NK-92 (cell line): ENCODE results near the gene GRP.
"Not testable (repeated sequence)": the region's sequence is repeated elsewhere in the genome, so short reads cannot be mapped to it uniquely, and the experiment has no call there.

ENCODE experiments used
- DNase-seq: peaks from one replicate; lab custom pipeline; 2025; ENCODE audit not compliant: unreplicated experiment; lab: John Stamatoyannopoulos, UW

GRP gene

DNA sequence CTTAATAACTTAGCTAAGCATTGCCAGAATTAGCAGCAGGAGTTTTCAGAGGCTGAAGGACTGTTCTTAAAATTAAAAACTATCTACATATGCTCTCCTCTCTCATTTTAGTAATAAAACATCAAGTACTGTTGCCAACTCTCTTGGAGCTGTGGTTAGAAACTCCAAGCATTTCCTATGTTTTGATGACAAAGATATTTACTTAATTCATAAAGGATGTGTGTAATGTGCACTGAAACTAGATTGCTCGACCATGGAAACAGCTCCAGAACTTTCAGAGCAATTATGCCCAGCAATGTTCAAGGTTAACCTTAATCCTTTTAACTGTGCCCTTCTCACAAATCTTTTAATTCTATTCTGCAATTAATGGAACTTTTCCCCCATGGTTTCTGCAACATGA lies 8.4 kb downstream of the GRP start:
- DNase-seq, result no peak

DNA sequence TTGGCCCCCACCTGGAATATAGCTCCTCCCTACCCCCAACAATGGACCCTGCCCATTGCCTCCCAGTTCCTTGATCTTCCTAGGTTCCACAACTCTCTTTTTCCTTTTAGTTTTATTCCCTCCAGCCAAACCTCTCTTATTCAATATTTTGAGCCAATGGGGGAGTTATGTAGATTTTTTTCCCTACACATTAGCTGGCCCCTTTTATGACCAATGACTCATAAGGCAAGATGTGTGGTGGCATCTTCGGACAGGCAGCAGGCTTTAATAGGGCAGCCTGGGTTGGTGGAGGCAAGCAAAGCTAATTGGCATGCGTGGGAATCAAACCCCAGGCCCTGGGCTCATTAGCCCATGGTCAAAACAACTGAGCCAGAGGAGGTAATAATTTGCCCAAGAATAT lies 9.2 kb downstream of the GRP start:
- no peak for DNase-seq

DNA sequence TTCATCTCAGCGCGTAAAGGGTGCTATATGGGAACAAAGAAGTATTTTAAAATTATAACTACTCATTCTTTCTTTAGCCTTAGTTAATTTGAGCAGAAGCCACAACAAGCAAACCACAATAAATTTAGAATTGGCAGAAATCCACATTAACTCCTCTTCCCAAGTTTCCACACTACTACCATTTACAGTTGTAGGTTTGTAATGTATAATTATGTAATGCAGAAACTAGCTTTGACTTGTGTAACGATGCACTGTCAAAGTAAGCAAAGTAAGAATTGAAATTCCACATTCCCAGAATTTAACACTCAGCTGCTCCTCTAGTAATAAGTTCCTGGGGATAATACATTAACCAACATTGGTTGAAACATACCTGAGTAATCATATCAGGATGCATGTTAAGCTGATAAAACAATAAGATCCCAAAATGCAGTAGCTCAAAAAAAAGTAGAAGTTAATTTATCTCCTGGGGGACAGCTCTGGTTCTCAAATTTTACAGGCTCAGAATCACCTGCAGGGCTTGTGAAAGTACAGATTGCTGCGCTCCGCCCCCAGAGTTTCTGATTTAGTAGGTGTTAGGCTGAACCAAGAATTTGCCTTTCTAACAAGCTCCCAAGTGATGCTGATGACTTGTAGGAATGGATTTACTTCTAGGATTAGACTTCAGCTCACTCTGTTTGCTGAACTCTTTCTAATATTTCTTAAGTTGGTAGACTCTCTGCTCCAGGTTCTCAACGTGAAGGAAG lies 9.9 kb downstream of the GRP start:
- DNase-seq, result no peak

DNA sequence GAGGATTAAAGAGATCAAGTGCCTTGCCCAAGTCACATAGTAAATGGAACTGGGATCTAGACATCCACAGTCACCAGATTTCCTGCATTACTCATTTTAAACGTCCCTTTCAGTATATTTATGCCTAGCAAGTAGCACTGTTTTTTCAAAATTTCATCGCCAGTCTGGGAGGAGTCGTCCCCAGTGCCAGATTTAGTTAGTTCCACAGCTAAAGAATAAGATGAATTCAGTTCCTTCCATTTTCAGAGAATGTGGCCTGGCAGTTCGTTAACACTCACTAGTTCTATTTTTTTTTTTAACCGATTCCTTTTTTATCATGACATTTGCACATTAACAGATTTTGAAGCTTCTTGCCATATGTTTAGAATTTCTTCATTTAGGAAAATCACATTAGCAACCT lies 11.2 kb downstream of the GRP start:
- no peak for DNase-seq

DNA sequence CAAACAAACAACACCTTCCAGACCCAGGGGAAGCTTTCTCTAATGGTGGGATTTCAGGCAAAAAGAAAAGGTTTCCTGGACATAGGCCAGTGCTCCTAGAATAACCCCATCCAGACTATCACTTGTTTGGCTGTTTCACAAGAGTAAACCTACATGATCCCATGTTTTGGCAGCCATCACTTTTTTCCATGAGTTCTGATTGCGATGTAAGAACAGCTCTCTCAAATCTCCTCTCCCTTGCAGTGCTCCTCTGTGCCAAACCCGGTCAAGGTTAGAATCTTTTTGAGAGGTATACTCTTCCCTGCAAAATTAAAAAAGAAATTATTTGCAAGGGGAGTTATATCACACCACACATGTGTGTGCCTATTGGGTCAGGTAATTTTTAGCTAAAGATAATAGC lies 11.9 kb downstream of the GRP start:
- no peak for DNase-seq

DNA sequence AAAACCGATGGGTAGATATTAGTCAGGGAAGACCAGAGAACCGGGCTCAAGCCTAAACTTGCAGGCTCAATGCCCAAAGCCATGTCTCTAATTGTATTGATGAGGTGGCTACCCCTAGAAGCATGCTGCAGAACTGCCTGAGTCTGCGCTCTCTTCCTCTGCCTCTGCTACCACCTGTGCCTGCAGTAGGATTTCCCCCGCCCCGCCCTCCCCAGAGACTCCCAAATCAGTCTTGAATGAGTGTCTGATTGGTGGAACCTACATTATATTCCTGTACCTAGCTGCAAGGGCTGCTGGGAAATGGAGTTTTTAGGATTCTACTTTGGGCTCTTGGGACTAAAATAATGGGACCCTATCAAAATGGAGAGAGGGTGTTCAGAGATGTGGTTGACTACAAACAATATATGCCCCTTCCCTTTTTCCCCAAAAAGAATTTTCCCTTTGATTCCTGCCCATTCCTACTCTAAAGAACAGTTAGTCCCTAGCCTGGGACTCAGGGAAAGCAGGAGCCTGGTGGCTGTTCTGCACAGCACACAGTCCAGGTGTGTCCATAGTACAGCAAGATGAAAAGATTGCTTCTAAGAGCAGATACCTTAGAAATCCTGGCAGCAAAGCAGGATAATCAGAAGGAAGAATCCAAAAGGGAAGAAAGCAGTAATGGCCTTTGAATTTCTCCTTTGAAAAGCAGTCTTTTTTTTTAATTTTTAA lies 12.5 kb downstream of the GRP start:
- no peak for DNase-seq

DNA sequence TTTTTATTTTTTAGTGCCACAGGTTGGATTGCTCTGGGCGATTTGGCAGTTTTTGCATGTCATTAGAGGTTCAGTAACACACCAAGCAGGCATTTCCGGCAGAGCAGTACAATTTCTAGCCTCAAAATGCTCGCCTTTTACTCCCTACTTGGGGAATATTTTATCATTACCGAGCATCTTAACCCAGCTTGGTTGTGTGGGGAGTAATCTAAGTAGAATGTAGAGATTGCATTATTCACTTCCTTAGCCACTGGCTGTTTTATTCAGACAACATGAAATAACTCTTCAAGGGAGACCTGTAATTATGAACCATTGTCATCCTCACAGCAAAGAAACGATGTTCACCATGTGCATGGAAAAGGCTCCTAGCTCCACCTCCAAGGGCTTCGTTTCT lies 13.1 kb downstream of the GRP start:
- no peak for DNase-seq

DNA sequence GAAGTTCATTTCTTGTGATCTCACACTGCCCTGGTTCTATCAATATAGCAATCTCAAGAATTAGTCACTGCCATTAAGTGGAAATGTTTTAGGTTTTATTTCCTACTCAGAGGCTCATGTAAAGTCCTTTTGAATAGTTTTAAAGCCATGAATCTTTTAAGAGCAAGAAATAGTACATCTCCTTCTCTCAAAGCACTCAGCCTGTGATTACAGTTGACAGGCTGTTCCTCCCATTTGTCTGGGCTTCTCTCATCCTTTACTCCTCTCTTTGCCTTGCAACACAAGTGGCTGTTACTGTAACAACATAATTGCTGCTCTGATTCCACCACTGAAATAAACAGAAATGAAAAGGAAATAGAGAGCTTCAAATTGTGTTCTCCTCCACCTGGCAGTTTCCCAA lies 18.4 kb downstream of the GRP start:
- DNase-seq, result no peak

DNA sequence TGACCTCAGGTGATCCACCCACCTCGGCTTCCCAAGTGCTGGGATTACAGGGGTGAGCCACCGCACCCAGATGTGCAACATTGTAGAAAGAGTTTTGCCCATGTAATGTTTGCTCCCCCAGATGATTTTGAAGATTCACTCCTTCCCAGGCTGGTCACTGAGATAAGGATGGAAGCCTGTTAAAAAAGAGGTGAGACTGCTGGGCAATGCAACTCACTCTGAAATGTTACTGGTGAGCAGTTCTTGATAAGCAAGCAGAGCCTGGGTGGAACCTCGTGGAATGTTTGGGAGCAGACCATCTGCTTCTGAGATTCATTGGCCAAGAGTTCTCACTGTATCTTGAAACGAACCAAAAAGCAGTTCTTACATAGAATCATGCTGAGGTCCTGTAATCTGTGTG lies 19.7 kb downstream of the GRP start:
- no peak for DNase-seq

DNA sequence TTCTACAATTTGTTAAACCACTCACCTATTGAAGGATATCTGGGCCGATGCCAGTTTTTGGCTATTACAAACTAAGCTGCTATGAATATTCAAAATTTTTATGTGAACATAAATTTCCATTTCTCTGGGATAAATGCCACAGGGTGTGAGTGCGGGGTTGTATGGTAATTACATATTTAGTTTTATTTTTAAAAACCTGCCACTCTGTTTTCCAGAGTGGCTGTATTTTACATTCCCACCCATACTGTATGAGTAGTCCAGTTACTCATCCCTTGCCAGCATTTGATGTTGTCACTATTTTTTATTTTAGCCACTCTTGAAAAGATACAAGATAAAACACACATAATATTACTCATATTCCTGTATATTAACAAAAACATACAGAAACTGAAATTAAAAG lies 22.9 kb downstream of the GRP start:
- DNase-seq, result no peak

DNA sequence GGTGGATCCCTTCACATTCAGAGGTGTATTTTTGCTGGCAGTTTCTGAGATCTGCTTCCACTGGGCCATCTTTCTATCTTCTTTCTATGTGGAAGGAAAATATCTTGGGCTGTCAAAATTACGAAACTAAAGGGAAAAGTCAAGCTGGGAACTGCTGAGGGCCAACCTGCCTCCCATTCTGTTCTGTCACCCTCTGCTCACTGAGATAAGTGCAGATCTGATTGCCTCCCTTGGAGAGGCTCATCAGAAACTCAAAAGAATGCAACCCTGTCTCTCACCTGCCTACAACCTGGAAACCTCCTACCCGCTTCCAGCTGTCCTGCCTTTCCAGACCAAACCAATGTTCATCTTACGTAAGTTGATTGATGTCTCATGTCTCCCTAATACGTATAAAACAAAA lies 26.8 kb downstream of the GRP start:
- DNase-seq, result no peak

DNA sequence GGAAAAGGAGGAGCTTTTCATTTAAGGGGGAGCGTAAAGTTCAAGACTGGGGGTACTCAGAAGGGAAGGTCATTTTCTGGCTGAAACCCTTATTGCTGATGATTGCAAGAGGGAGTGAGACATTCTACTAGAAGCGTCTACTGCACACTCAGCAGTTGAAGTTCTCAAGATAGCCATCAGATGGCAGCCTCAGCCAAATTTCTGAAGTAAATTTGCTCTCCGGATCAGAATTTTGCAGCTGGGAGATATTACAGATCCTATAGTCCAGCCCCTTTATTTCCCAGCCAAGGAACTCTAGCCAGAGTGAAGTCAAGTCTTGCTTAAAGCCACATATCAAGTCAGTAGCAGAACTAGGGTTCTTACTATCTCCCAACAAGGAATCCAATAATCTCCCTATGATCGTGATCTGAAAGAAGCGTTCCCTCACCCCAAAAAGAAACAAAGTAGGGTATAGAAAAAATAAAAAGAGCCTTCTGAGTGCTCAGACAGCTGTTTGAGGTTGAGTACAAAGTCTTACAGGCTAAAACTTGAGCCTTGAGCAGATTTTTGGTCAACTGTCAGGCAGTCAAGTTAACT lies 29.3 kb downstream of the GRP start:
- no peak for DNase-seq

DNA sequence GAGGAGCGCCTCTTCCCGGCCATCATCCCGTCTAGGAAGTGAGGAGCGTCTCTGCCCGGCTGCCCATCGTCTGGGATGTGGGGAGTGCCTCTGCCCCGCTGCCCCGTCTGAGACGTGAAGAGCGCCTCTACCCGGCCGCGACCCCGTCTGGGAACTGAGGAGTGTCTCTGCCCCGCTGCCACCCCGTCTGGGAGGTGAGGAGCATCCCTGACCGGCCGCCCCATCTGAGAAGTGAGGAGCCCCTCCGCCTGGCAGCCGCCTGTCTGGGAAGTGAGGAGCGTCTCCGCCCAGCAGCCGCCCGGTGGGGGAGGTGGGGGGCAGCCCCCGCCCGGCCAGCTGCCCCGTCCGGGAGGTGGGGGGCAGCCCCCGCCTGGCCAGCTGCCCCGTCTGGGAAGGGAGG lies 35.5 kb downstream of the GRP start:
- not testable (repeated sequence) for DNase-seq

DNA sequence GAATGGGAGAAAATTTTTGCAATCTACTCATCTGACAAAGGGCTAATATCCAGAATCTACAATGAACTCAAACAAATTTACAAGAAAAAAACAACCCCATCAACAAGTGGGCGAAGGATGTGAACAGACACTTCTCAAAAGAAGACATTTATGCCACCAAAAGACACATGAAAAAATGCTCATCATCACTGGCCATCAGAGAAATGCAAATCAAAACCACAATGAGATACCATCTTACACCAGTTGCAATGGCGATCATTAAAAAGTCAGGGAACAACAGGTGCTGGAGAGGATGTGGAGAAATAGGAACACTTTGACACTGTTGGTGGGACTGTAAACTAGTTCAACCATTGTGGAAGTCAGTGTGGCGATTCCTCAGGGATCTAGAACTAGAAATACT lies 41.9 kb downstream of the GRP start:
- DNase-seq, result not testable (repeated sequence)

DNA sequence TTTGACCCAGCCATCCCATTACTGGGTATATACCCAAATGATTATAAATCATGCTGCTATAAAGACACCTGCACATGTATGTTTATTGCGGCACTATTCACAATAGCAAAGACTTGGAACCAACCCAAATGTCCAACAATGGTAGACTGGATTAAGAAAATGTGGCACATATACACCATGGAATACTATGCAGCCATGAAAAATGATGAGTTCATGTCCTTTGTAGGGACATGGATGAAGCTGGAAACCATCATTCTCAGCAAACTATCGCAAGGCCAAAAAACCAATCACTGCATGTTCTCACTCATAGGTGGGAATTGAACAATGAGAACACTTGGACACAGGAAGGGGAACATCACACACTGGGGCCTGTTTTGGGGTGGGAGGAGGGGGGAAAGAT lies 42.3 kb downstream of the GRP start:
- DNase-seq, result not testable (repeated sequence)

DNA sequence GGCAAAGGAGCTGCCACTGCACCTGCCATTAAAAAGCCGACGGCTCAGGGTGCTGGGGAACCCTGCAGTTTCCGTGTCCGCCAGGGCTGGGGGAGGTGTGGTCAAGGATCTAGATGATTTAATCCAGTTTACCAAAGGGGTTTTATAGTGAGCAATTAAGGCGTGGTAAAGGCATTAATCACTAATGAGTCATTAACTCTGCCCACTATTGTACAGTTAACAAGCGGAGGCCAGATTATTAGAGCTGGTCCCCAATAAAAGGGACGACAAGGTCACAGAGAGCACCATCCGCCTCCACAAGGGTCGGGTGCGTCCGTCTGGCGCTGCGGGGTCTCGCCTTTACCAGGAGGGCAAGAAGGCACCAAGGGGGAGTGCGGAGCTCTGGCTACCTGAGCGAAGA lies 43.7 kb downstream of the GRP start:
- DNase-seq, result no peak

DNA sequence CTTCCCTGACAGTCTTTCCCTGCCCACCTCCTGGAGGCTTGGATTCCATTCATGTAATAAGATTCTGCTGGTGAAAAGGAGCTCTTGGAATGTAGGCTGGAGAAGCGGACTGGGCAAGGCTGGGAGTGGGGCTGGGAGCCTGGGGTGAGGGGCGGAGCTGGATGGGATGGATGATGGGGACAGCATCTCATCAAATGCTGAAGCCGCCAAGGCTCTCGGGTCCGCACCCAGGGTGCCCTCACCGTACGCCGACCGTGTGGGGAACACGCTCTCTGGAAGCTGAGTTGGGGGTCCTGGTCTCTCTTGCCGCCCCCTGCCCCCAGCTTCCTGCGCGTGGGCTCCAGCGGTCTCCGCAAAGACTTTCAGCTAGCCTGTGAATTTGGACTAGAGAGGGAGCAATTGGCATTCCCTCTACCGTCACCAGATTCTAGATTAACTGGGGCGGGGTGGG lies 44.2 kb downstream of the GRP start:
- DNase-seq, result no peak

DNA sequence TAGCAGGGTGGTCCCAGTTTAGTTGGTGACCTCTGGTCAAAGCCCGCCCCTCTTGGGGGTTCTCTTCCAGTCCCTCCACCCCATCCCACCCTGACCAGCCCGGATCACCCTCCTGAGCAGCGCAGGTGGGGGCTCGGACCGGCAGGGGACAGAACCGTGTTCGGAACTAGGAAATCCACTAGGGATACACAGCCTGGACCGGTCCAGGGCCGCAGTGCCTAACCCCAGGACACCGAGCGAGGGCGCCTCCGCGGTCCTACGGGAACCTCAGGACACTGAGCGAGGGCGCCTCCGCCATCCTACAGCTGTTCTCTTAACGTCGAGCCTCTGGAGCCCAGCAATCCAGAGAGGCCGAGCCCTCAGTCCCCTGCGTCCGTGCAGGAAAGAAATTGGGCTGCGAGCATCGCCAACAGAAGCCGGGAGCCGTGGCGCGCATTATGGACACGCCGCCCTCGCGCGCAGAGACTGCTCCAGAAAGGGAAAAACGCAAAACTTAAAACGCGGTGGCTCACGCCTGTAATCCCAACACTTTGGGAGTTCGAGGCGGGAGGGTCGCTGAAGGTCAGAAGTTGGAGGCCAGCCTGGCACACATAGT lies 44.8 kb downstream of the GRP start:
- DNase-seq, result no peak

DNA sequence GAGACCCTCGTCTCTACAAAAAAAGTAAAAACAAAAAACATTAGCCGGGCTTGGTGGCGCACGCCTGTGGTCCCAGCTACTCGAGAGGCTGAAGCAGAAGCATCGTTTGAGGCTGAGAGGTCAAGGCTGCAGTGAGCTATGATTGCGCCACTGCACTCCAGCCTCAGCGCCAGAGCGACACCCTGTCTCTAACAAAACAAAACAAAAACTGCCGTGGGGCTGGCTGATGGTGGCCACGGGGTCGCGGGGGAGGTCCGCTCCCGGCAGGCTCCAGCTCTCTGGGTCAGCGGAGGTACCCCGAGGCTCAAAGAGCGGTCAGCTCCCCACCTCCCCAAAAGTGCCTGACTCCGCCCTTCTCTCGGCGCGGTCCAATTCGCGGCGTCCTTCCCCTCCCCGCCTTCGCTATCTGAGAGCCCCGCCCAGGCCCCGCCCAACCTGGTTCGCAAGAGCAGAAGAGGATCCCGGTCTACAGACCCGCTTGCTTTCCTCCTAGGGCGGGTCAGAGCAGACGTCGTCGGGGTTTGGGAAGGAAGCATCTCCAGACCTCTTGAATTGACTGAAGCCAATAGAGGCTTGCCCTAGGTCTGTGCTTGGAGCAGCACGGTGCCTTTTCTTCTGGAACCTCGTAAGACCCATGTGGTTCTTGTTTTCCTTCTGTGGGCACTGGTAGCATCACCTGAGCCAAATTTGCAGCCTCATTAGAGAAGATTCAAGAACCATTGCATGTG lies 45.5 kb downstream of the GRP start:
- no peak for DNase-seq

DNA sequence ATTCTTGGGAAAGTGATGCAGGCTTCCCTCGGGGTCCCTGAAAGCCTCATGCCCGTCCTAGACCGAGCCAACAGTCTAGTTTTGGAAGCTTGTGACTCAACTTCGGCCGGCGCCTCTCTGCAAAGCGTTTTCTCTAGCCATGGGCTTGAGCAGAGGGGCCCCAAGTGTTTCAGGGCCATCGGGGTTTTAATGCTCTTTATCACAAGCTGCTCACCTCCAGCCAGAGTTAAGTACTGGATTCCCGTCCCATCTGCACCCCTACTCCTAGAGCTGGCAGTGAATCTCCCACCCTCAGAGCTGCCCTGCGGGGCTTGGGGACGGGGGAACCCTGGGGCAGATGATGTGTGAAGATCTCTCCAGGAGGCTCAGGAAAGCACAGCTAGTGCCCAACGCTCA lies 46.0 kb downstream of the GRP start:
- DNase-seq, result no peak

DNA sequence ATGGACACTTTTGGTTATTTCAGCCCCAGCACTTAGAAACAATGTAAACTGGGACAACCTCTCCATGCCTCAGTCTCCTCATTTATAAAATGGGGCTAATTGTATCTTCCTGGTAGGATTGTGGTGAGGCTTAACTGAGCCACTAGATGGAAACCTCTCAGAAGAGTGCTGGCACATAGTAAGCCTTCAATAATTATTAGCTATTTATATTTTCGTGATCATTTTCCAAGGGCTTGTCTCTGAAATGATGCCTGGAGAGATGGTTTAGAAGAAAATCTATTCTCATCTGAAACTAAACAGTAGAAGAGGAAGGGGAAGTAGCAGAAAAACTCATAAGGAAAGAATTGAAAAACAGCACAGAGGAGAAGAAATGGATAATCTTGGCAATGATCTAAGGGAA lies 46.5 kb downstream of the GRP start:
- DNase-seq, result no peak
